ENCODE results near the gene PLXNA4. TPM values are rescaled to one million over a fixed set of nuclear protein-coding genes. Genes with fewer than 3 reads are reported as not detected.

Gene PLXNA4
- total RNA-seq, 1 donor from 2014 or later = 3.3 TPM

- Histone ChIP-seq H3K27me3 (ENCODE audit: insufficient read depth, low read length) (no peaks in the 10 kb centered on the region), H3K79me2 (ENCODE audit: insufficient read depth, low read length) (no peaks in the 10 kb centered on the region), H3K9me3 (ENCODE audit: insufficient read depth, low read depth, low read length) (no peaks in the 10 kb centered on the region), H2AFZ (ENCODE audit: low read depth, low read length) (no peak overlapping the region), H3K9ac (ENCODE audit: low read length) (no peak overlapping the region), H4K20me1 (ENCODE audit: insufficient read depth, low read length) (no peaks in the 10 kb centered on the region), H3K4me2 (ENCODE audit: low read length) (no peak overlapping the region), H3K4me3 (ENCODE audit: insufficient read depth, low read depth, low read length) (no peak overlapping the region), H3K4me1 (ENCODE audit: insufficient read depth, low read length) (no peaks in the 10 kb centered on the region), H3K36me3 (ENCODE audit: insufficient read depth, low read length) (no peaks in the 10 kb centered on the region), H3K27ac (ENCODE audit: low read depth, low read length) (no peak overlapping the region)
- DNase-seq (ENCODE audit: low read depth) (no peak), FAIRE-seq (no peak)
- H3K4me3 Mint-ChIP-seq (ENCODE audit: unreplicated experiment) = no peak overlapping the region
- H3K36me3 Mint-ChIP-seq (ENCODE audit: low read depth, unreplicated experiment) = no peaks in the 10 kb centered on the region
- no peak for TF ChIP-seq CTCF (IDR thresholded peaks at IDR 0.05; ENCODE audit: insufficient read depth, low read depth, low read length)
- TF ChIP-seq EZH2 (IDR thresholded peaks at IDR 0.05; ENCODE audit: insufficient read depth, low read length) = no peak
- peaks cover 1% of the 10 kb centered on the region for H3K9me3 Mint-ChIP-seq (ENCODE audit: unreplicated experiment)
- H3K27me3 Mint-ChIP-seq (ENCODE audit: low read depth, unreplicated experiment) = peaks cover 20% of the 10 kb centered on the region
- peaks cover 11% of the 10 kb centered on the region for H3K4me1 Mint-ChIP-seq (ENCODE audit: low read depth, unreplicated experiment)
- no peak overlapping the region for H3K27ac Mint-ChIP-seq (ENCODE audit: unreplicated experiment)
Observed at GRCh38 chr7:132240262-132240661, 336.0 kb downstream of the PLXNA4 start.

- no peak overlapping the region for H3K4me3 Mint-ChIP-seq (ENCODE audit: unreplicated experiment)
- Histone ChIP-seq H3K27ac (ENCODE audit: low read depth, low read length) (no peak overlapping the region), H3K79me2 (ENCODE audit: insufficient read depth, low read length) (no peaks in the 10 kb centered on the region), H3K4me1 (ENCODE audit: insufficient read depth, low read length) (no peaks in the 10 kb centered on the region), H3K9me3 (ENCODE audit: insufficient read depth, low read depth, low read length) (no peaks in the 10 kb centered on the region), H3K4me3 (ENCODE audit: insufficient read depth, low read depth, low read length) (no peak overlapping the region), H3K27me3 (ENCODE audit: insufficient read depth, low read length) (no peaks in the 10 kb centered on the region), H3K9ac (ENCODE audit: low read length) (no peak overlapping the region), H3K36me3 (ENCODE audit: insufficient read depth, low read length) (no peaks in the 10 kb centered on the region), H2AFZ (ENCODE audit: low read depth, low read length) (no peak overlapping the region), H3K4me2 (ENCODE audit: low read length) (no peak overlapping the region), H4K20me1 (ENCODE audit: insufficient read depth, low read length) (no peaks in the 10 kb centered on the region)
- H3K9me3 Mint-ChIP-seq (ENCODE audit: unreplicated experiment) = no peaks in the 10 kb centered on the region
- no peak for TF ChIP-seq CTCF (IDR thresholded peaks at IDR 0.05; ENCODE audit: insufficient read depth, low read depth, low read length)
- no peak for TF ChIP-seq EZH2 (IDR thresholded peaks at IDR 0.05; ENCODE audit: insufficient read depth, low read length)
- peaks cover 8% of the 10 kb centered on the region for H3K4me1 Mint-ChIP-seq (ENCODE audit: low read depth, unreplicated experiment)
- DNase-seq (ENCODE audit: low read depth) (no peak), FAIRE-seq (no peak)
- H3K27me3 Mint-ChIP-seq (ENCODE audit: low read depth, unreplicated experiment) = peaks cover 21% of the 10 kb centered on the region
- no peak overlapping the region for H3K27ac Mint-ChIP-seq (ENCODE audit: unreplicated experiment)
- no peaks in the 10 kb centered on the region for H3K36me3 Mint-ChIP-seq (ENCODE audit: low read depth, unreplicated experiment)
Observed at GRCh38 chr7:132239422-132239994, 336.8 kb downstream of the PLXNA4 start.

- H2AFZ ChIP-seq (ENCODE audit: low read depth, low read length) = no peak overlapping the region
- no peaks in the 10 kb centered on the region for H3K36me3 ChIP-seq (ENCODE audit: insufficient read depth, low read length)
- H3K4me3 ChIP-seq (ENCODE audit: insufficient read depth, low read depth, low read length) = no peak overlapping the region
- no peaks in the 10 kb centered on the region for H3K79me2 ChIP-seq (ENCODE audit: insufficient read depth, low read length)
- no peak overlapping the region for H3K9ac ChIP-seq (ENCODE audit: low read length)
- Mint-ChIP-seq H3K4me1 (ENCODE audit: low read depth, unreplicated experiment) (peaks cover 2% of the 10 kb centered on the region), H3K4me3 (ENCODE audit: unreplicated experiment) (no peak overlapping the region), H3K36me3 (ENCODE audit: low read depth, unreplicated experiment) (no peaks in the 10 kb centered on the region), H3K27ac (ENCODE audit: unreplicated experiment) (no peak overlapping the region), H3K9me3 (ENCODE audit: unreplicated experiment) (no peaks in the 10 kb centered on the region), H3K27me3 (ENCODE audit: low read depth, unreplicated experiment) (peaks cover 47% of the 10 kb centered on the region)
- TF ChIP-seq EZH2 (IDR thresholded peaks at IDR 0.05; ENCODE audit: insufficient read depth, low read length) (no peak), CTCF (IDR thresholded peaks at IDR 0.05; ENCODE audit: insufficient read depth, low read depth, low read length) (no peak)
- no peaks in the 10 kb centered on the region for H3K27me3 ChIP-seq (ENCODE audit: insufficient read depth, low read length)
- FAIRE-seq (no peak), DNase-seq (ENCODE audit: low read depth) (no peak)
- no peaks in the 10 kb centered on the region for H3K9me3 ChIP-seq (ENCODE audit: insufficient read depth, low read depth, low read length)
- H4K20me1 ChIP-seq (ENCODE audit: insufficient read depth, low read length) = no peaks in the 10 kb centered on the region
- H3K4me2 ChIP-seq (ENCODE audit: low read length) = no peak overlapping the region
- no peaks in the 10 kb centered on the region for H3K4me1 ChIP-seq (ENCODE audit: insufficient read depth, low read length)
- no peak overlapping the region for H3K27ac ChIP-seq (ENCODE audit: low read depth, low read length)
Observed at GRCh38 chr7:132234711-132235110, 341.6 kb downstream of the PLXNA4 start.

All from astrocyte (in vitro differentiated cells and primary cell).